RPMI7951 (cell line): Measurements from ENCODE around the gene CREBZF. TPM values are rescaled to one million over a fixed set of nuclear protein-coding genes. Genes with fewer than 3 reads are reported as not detected.
"Not testable (repeated sequence)": the region's sequence is repeated elsewhere in the genome, so short reads cannot be mapped to it uniquely, and the experiment has no call there.

Experiments used
- DNase-seq: peaks from one replicate; pipeline ENCODE4 v3.0.0-alpha.2; 2012; ENCODE audit warnings: low read depth
- total RNA-seq: library from RNA; depleted of rRNA; stranded (reverse); fragments of >200 nt; shearing (Covaris generic); gene quantifications from 2 replicates; pipeline ENCODE4 v1.2.3, GENCODE V29; 2014; rRNA removed

CREBZF gene
- total RNA-seq, 1 experiment from 2014 or later, result 34.6 TPM

DNA sequence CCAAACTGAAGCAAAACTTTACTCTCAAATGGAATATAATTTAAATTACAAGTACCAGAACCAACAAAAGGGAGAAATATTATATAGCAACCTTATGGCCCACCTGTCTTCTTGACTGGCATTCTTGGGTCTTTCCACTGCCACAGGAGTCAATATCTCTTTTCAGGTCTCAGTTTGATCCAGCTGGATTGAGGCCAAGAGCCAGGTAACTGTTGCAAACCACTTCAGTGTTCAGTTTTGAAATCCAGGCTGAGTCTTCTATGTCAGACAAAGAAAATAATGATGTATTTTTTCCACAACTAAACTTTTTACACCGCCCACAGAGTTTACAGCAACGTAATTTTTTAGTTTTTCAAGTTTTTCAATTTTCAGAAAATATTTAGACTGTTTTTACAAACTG lies 38.4 kb downstream of the CREBZF start:
- no peak for DNase-seq

DNA sequence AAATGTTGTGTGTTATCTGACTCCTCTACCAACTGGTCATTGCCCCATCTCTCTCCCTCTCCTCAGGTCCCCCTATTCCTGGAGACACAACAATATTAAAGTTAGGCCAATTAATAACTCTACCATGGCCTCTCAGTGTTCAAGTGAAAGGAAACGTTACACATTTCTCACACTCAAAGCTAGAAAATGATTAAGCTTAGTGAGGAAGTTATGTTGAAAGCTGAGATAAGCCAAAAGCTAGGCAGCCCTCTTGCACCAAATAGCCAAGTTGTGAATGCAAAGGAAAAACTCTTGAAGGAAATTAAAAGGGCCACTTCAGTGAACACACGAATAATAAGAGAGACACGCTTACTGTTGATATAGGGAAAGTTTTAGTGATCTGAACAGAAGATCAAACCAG lies 44.7 kb downstream of the CREBZF start:
- DNase-seq, result no peak

DNA sequence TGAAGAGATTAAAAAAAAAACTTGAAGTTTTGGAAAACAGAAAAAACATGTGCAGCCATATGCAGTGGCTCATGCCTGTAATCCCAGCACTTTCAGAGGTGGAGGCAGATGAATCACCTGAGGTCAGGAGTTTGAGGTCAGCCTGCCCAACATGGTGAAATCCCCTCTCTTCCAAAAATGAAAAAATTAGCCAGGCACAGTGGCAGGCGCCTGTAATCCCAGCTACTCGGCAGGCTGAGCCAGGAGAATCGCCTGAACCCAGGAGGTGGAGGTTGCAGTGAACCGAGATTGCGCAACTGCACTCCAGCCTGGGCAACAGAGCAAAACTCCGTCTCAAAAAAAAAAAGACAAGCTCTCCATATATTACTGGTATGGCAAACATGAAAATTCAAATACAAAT lies 45.4 kb downstream of the CREBZF start:
- DNase-seq, result no peak

DNA sequence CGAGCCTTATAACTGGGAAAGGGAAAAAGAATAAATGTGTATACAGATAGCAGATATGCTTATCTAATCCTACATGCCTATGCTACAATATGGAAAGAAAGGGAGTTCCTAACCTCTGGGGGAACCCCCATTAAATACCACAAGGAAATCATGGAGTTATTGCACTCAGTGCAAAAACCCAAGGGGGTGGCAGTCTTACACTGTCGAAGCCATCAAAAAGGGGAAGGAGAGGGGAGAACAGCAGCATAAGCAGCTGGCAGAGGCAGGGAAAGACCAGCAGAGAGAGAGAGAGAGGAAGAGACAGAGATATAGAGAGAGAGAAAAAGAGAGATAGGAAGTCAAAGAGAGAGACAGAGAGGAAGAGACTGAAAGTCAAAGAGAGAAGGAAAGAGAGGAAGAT lies 53.3 kb downstream of the CREBZF start:
- not testable (repeated sequence) for DNase-seq

Other genes starting within 250 kb of the CREBZF start
- gene DLG2, start 37.8 kb downstream of the CREBZF start, total RNA-seq, result 0.36 and 0.49 TPM in 2 replicates
- gene TMEM126B, start 36.5 kb downstream of the CREBZF start, total RNA-seq, result 103 and 109 TPM in 2 replicates
- 97.9 and 111 TPM in 2 replicates for gene TMEM126A, start 17.2 kb downstream of the CREBZF start, total RNA-seq
- gene CCDC89, start 21.1 kb upstream of the CREBZF start, total RNA-seq, result not detected in 2 replicates
- 57.0 and 66.0 TPM in 2 replicates for gene SYTL2, start 146.0 kb upstream of the CREBZF start, total RNA-seq
- not detected in 2 replicates for gene CCDC83, start 190.3 kb upstream of the CREBZF start, total RNA-seq